ENCODE measurements around the gene MYO15A. TPM values are rescaled to one million over a fixed set of nuclear protein-coding genes. Genes with fewer than 3 reads are reported as not detected.

The MYO15A gene
- total RNA-seq, 1 experiment from 2014 or later = 0.36 TPM

DNA sequence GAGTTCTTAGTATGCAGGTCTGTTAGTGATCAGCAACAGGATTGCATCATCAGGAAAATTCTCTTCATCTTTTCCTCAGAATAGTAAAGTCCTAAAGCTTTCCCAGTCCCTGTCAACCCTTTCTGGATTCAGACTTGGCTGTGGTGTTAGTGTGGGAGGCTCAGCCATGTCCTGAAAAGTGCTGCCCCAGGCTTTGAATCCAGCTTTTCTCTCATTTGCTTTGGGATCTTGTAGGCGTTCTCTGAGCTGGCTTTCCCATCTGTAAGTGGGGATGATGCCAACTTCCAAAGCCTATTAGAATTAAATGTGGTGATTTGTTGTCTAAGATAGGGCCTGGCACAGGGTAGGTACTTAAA is 78.0 kb downstream of the MYO15A start:
- ATAC-seq (no peak), DNase-seq (ENCODE audit: low read depth, low spot score) (no peak)
- ChIA-PET POLR2A (no interaction called here), CTCF (no interaction called here)
- Histone ChIP-seq H3K4me1 (ENCODE audit: control insufficient read depth, insufficient read depth, low read length) (peaks cover 41% of the 10 kb centered on the region), H3K4me3 (ENCODE audit: low read depth in 2 of 2, low read length in 2 of 2) (peak overlapping the region; percentile 56 to 84), H3K27me3 (ENCODE audit: control insufficient read depth, insufficient read depth, low read length) (no peaks in the 10 kb centered on the region), H3K9me3 (ENCODE audit: control insufficient read depth, insufficient read depth, low read depth, low read length) (no peaks in the 10 kb centered on the region), H3K27ac (ENCODE audit: low read length) (peak overlapping the region; percentile 58), H3K36me3 (ENCODE audit: control insufficient read depth, insufficient read depth, low read length) (peaks cover 2% of the 10 kb centered on the region; the same call in 1 of the 2 replicates)
- BruUV-seq (replicated peaks) = no TSS peak
- TF ChIP-seq TCF7L2 (IDR thresholded peaks at IDR 0.05; ENCODE audit: low read depth, low read length) (no peak), POLR2AphosphoS5 (IDR thresholded peaks at IDR 0.05; ENCODE audit: low read depth, low read length) (no peak), CTCF (IDR thresholded peaks at IDR 0.05) (no peak), SIN3A (IDR thresholded peaks at IDR 0.05; ENCODE audit: borderline replicate concordance, insufficient read depth, low read depth, low read length) (no peak)
- TF ChIP-seq, protein P1, sequence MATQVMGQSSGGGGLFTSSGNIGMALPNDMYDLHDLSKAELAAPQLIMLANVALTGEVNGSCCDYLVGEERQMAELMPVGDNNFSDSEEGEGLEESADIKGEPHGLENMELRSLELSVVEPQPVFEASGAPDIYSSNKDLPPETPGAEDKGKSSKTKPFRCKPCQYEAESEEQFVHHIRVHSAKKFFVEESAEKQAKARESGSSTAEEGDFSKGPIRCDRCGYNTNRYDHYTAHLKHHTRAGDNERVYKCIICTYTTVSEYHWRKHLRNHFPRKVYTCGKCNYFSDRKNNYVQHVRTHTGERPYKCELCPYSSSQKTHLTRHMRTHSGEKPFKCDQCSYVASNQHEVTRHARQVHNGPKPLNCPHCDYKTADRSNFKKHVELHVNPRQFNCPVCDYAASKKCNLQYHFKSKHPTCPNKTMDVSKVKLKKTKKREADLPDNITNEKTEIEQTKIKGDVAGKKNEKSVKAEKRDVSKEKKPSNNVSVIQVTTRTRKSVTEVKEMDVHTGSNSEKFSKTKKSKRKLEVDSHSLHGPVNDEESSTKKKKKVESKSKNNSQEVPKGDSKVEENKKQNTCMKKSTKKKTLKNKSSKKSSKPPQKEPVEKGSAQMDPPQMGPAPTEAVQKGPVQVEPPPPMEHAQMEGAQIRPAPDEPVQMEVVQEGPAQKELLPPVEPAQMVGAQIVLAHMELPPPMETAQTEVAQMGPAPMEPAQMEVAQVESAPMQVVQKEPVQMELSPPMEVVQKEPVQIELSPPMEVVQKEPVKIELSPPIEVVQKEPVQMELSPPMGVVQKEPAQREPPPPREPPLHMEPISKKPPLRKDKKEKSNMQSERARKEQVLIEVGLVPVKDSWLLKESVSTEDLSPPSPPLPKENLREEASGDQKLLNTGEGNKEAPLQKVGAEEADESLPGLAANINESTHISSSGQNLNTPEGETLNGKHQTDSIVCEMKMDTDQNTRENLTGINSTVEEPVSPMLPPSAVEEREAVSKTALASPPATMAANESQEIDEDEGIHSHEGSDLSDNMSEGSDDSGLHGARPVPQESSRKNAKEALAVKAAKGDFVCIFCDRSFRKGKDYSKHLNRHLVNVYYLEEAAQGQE (IDR thresholded peaks at IDR 0.05; ENCODE audit: insufficient read depth in 1 of 2, low read depth in 2 of 2, low read length in 1 of 2) = no peak
- intact Hi-C loops (cut with micrococcal nuclease; ENCODE audit: unreplicated experiment) (no loop called here), in situ Hi-C loops (cut with HindIII; ENCODE audit: low pct_unique_long_range_greater_than_20kb, low sequenced_read_pairs) (no loop called here)

DNA sequence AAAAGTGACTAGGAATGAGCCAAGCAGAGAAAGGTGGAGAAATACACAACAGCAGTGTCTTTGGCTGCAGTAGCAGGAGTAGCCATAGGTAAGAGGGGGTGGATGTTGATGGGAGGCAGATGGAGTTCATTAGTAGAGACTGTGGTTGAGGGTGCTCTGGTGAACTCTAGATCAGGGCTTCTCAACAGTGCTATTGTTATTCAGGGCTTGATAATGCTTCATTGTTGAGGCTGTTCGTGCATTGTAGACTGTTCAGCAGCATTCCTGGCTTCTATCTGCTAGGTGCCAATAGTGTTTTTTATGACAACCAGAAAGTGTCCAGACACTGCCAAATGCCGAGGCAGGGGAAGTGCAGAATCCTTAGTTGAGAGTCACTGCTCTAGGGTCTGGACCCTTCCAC is 78.7 kb downstream of the MYO15A start:
- peaks cover 2% of the 10 kb centered on the region; the same call in 1 of the 2 replicates for H3K36me3 ChIP-seq (ENCODE audit: control insufficient read depth, insufficient read depth, low read length)
- H3K27me3 ChIP-seq (ENCODE audit: control insufficient read depth, insufficient read depth, low read length) = no peaks in the 10 kb centered on the region
- no peak for ATAC-seq
- no peak for DNase-seq (ENCODE audit: low read depth, low spot score)
- H3K4me1 ChIP-seq (ENCODE audit: control insufficient read depth, insufficient read depth, low read length) = peaks cover 35% of the 10 kb centered on the region
- no TSS peak for BruUV-seq (replicated peaks)
- H3K4me3 ChIP-seq (ENCODE audit: low read depth in 2 of 2, low read length in 2 of 2) = peak overlapping the region; percentile 56 to 84
- peak overlapping the region; percentile 58 for H3K27ac ChIP-seq (ENCODE audit: low read length)
- CTCF ChIA-PET = no interaction called here
- TF ChIP-seq, protein P1 (IDR thresholded peaks at IDR 0.05; ENCODE audit: insufficient read depth in 1 of 2, low read depth in 2 of 2, low read length in 1 of 2) = no peak
- in situ Hi-C loops (cut with HindIII; ENCODE audit: low pct_unique_long_range_greater_than_20kb, low sequenced_read_pairs) (no loop called here), intact Hi-C loops (cut with micrococcal nuclease; ENCODE audit: unreplicated experiment) (no loop called here)
- H3K9me3 ChIP-seq (ENCODE audit: control insufficient read depth, insufficient read depth, low read depth, low read length) = no peaks in the 10 kb centered on the region
- POLR2A ChIA-PET = no interaction called here

Measured in Panc1 (cell line).